Osteoblast (primary cell): Measurements from ENCODE around the gene IQCN. TPM values are rescaled to one million over a fixed set of nuclear protein-coding genes. Genes with fewer than 3 reads are reported as not detected.

Experiments
- DNase-seq: peaks from one replicate; pipeline ENCODE4 v3.0.0; 2011; ENCODE audit warnings: low spot score, mixed read lengths; ENCODE audit not compliant: insufficient read length; ENCODE audit errors: missing footprints
- H2AFZ ChIP-seq: 2 replicates; pipeline ENCODE4 v1.6.0; 2011; ENCODE audit warnings: mild to moderate bottlenecking, low read length
- H3K27ac ChIP-seq: 2 replicates; pipeline ENCODE4 v1.5.1; 2011; ENCODE audit warnings: mild to moderate bottlenecking, low read depth, low read length, moderate library complexity
- H3K27me3 ChIP-seq: 2 replicates; pipeline ENCODE4 v1.6.0; 2012; ENCODE audit warnings: mild to moderate bottlenecking, control low read depth, inconsistent platforms, low read length, moderate library complexity; ENCODE audit not compliant: insufficient read depth
- H3K36me3 ChIP-seq: 2 replicates; pipeline ENCODE4 v1.5.1; 2011; ENCODE audit warnings: mild to moderate bottlenecking, low read length, control low read depth, moderate library complexity; ENCODE audit not compliant: insufficient read depth
- H3K4me1 ChIP-seq: 2 replicates; pipeline ENCODE4 v1.5.1; 2011; ENCODE audit warnings: mild to moderate bottlenecking, low read length, control low read depth, moderate library complexity; ENCODE audit not compliant: insufficient read depth
- H3K4me2 ChIP-seq: 2 replicates; pipeline ENCODE4 v1.6.0; 2011; ENCODE audit warnings: mild to moderate bottlenecking, low read length; ENCODE audit not compliant: insufficient read depth
- H3K4me3 ChIP-seq: fragments of 200-600 bp; sonication (generic); 3 replicates; pipeline ENCODE4 v1.5.1; 2012; ENCODE audit warnings: mild to moderate bottlenecking, low read length, inconsistent platforms; ENCODE audit not compliant: insufficient read depth
- H3K79me2 ChIP-seq: 2 replicates; pipeline ENCODE4 v1.6.0; 2012; ENCODE audit warnings: mild to moderate bottlenecking, low read length, control low read depth, inconsistent platforms; ENCODE audit not compliant: insufficient read depth
- H3K9me3 ChIP-seq: 2 replicates; pipeline ENCODE4 v1.5.1; 2011; ENCODE audit warnings: low read depth, low read length, control low read depth
- H4K20me1 ChIP-seq: 2 replicates; pipeline ENCODE4 v1.6.0; 2012; ENCODE audit warnings: mild to moderate bottlenecking, low read length, control low read depth; ENCODE audit not compliant: insufficient read depth
- total RNA-seq: library from RNA; depleted of rRNA; stranded (reverse); fragments of >200 nt; gene quantifications from 2 replicates; pipeline ENCODE4 v1.2.3, GENCODE V29; 2012
- TF ChIP-seq, protein P1 (sequence below): IDR thresholded peaks from 2 replicates; pipeline ENCODE4 v1.5.1; 2011; ENCODE audit warnings: mild to moderate bottlenecking, low read depth, low read length, moderate library complexity; ENCODE audit errors: extremely low read depth

The IQCN gene
- total RNA-seq, 1 donor, result 2.5 TPM

DNA sequence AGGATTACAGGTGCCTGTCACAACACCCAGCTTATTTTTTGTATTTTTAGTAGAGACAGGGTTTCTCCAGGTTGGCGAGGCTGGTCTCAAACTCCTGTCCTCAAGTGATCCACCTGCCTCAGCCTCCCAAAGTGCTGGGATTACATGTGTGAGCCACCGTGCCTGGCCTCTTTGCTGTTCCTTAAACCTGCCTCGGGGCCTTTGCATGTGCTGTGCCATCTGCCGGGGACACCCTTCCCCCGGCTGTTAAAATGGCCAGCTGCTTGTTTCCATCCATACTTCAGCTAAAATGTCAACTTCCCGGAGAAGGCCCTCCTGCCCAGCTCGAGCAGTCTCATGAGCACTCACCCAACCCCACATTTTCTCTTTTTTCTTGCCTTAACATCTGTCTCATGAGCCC, 29.0 kb downstream of the IQCN start:
- H3K79me2 ChIP-seq, result no peaks in the 10 kb centered on the region
- no peak overlapping the region for H3K27ac ChIP-seq
- H2AFZ ChIP-seq, result no peak overlapping the region
- H3K4me3 ChIP-seq, result no peak overlapping the region
- TF ChIP-seq, protein P1, sequence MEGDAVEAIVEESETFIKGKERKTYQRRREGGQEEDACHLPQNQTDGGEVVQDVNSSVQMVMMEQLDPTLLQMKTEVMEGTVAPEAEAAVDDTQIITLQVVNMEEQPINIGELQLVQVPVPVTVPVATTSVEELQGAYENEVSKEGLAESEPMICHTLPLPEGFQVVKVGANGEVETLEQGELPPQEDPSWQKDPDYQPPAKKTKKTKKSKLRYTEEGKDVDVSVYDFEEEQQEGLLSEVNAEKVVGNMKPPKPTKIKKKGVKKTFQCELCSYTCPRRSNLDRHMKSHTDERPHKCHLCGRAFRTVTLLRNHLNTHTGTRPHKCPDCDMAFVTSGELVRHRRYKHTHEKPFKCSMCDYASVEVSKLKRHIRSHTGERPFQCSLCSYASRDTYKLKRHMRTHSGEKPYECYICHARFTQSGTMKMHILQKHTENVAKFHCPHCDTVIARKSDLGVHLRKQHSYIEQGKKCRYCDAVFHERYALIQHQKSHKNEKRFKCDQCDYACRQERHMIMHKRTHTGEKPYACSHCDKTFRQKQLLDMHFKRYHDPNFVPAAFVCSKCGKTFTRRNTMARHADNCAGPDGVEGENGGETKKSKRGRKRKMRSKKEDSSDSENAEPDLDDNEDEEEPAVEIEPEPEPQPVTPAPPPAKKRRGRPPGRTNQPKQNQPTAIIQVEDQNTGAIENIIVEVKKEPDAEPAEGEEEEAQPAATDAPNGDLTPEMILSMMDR, result no peak
- no peaks in the 10 kb centered on the region for H3K9me3 ChIP-seq
- H4K20me1 ChIP-seq, result no peaks in the 10 kb centered on the region
- H3K36me3 ChIP-seq, result no peaks in the 10 kb centered on the region
- H3K4me1 ChIP-seq, result no peaks in the 10 kb centered on the region
- H3K27me3 ChIP-seq, result no peaks in the 10 kb centered on the region
- no peak for DNase-seq
- no peak overlapping the region for H3K4me2 ChIP-seq

DNA sequence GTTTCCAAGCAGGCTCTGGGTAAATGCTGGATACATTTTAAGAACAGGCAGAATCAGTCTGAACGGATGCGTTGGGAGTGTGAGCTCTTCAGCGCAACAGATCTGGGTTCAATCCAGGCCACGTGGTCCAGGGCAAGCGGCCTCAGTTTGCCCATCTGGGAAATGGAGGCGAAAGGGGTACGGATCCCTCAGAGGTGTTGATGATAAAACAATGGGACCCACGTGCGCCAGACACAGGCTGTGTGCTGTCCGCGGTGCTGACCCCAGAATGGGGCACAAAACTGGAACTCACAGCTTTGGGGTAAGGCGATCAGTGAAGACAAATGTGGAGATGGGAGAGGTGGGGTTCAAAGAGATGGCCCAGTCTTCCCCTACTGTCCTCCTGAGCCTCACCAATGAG, 34.9 kb downstream of the IQCN start:
- H4K20me1 ChIP-seq, result no peaks in the 10 kb centered on the region
- no peaks in the 10 kb centered on the region for H3K36me3 ChIP-seq
- no peaks in the 10 kb centered on the region for H3K4me1 ChIP-seq
- no peaks in the 10 kb centered on the region for H3K79me2 ChIP-seq
- no peak overlapping the region for H3K27ac ChIP-seq
- TF ChIP-seq, protein P1, result no peak
- no peaks in the 10 kb centered on the region for H3K9me3 ChIP-seq
- DNase-seq, result peak; percentile 82
- no peak overlapping the region for H2AFZ ChIP-seq
- H3K4me3 ChIP-seq, result no peak overlapping the region
- no peak overlapping the region for H3K4me2 ChIP-seq
- no peaks in the 10 kb centered on the region for H3K27me3 ChIP-seq

DNA sequence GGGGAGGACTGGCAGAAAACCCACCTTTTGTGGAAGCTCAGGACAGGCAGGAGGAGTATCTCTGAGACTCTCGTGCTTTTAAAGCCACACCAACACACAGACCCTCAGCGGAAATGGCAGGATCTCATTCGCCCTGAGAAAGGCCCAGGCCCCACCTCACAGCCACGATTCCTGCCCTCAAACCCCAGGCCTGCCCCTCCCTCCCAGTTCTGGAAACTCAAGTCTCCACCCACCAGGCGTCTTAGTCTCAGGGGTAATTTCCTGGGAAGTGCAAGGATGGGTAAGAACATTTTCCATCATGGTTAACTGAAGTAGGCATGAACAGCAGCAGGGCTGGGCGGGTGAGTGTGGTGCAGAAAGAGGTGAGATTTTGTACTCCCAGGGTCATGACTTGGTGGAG, 40.1 kb downstream of the IQCN start:
- Histone ChIP-seq H3K4me3 (no peak overlapping the region), H3K79me2 (no peaks in the 10 kb centered on the region), H3K27ac (no peak overlapping the region), H4K20me1 (no peaks in the 10 kb centered on the region), H3K9me3 (no peaks in the 10 kb centered on the region), H3K4me1 (no peaks in the 10 kb centered on the region), H2AFZ (no peak overlapping the region), H3K27me3 (peaks cover 7% of the 10 kb centered on the region), H3K36me3 (no peaks in the 10 kb centered on the region), H3K4me2 (no peak overlapping the region)
- TF ChIP-seq, protein P1, result no peak
- peak; percentile 46 for DNase-seq

DNA sequence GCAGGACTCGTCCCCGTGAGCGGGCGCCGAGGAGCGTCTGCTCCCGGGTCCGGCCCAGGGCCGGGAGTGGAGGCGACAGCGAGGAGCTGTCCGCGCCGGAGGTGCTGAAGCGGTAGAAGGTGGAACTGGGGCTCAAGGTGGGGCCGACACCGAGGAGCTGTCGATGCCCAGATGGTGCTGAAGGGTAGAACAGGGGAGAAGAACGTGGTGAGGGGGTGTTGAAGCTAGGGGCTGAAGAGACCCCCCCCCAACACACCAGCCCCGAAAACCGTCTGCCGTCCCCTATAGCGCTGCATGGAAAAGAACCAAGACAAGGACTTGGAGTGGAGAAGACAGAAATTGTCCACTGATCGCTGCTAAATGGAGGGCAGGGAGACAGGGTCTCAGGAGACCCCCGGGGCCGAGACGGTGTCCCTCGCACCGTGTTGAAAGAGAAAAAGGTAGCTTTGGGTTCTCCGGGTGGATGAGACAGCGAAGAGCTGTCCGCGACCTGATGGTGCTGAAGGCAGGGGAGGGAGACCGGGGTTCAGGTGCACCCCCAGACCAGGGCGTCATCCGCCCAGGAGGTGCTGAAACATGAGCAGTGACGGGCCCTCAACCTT, 40.9 kb downstream of the IQCN start:
- Histone ChIP-seq H3K9me3 (no peaks in the 10 kb centered on the region), H4K20me1 (no peaks in the 10 kb centered on the region), H3K36me3 (no peaks in the 10 kb centered on the region), H3K4me1 (no peaks in the 10 kb centered on the region), H3K27ac (no peak overlapping the region), H3K27me3 (peaks cover 7% of the 10 kb centered on the region), H3K79me2 (no peaks in the 10 kb centered on the region), H2AFZ (no peak overlapping the region), H3K4me3 (no peak overlapping the region), H3K4me2 (no peak overlapping the region)
- DNase-seq, result peak; percentile 95
- TF ChIP-seq, protein P1, result no peak
